ENCODE measurements around the gene TPRG1L.

- TF ChIP-seq POLR2A (IDR thresholded peaks at IDR 0.05) (no peak), CTCF (IDR thresholded peaks at IDR 0.05) (no peak)
Observed at GRCh38 chr1:3632298-3632697, 7.5 kb downstream of the TPRG1L start.

Measured in esophagus squamous epithelium (tissue), 4 donors.